GM18870 (cell line): ENCODE measurements around the gene ADAP1.

Experiments used
- ATAC-seq: cut with Tn5 transposase; IDR thresholded peaks from one replicate; pipeline ENCODE4 v1.9.1; 2021; ENCODE audit warnings: moderate library complexity; ENCODE audit not compliant: unreplicated experiment

The ADAP1 gene

GRCh38 chr7:988963-989529 lies 34.6 kb upstream of the ADAP1 start:
- ATAC-seq: no peak

DNA sequence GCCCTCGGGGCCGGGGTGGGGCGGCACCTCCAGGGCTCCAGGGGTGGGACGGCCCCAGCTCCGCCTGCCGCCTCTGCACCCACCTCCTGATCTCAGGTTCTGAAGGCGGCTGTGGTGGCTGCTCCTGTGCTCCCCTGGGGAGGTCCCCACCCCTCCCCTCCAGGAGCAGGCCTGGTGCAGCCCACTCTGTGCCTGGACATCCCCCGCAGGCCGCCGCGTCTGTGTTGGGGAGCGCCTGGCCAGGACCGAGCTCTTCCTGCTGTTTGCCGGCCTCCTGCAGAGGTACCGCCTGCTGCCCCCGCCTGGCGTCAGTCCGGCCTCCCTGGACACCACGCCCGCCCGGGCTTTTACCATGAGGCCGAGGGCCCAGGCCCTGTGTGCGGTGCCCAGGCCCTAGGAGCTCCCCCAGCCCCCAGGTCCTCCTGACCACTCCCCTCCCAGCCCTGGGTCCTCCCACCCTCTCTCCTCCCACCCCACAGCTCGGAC lies 34.0 kb upstream of the ADAP1 start:
- ATAC-seq: no peak

DNA sequence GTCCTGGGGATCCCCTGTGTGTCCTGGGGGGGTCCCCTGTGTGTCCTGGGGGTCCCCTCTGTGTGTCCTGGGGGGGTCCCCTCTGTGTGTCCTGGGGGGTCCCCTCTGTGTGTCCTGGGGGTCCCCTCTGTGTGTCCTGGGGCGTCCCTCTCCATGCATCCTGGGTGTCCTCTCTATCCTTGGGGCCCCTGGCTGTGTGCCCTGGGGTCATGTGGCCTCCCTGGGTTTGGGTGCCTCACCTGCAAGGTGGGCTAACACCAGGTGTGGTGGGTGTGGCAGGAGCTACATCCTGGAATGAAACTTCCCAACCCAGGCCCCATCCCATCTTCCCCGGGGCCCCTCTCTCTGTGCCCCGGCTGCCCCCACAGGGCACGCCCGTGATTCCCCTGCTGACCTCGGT lies 33.4 kb upstream of the ADAP1 start:
- no peak for ATAC-seq

DNA sequence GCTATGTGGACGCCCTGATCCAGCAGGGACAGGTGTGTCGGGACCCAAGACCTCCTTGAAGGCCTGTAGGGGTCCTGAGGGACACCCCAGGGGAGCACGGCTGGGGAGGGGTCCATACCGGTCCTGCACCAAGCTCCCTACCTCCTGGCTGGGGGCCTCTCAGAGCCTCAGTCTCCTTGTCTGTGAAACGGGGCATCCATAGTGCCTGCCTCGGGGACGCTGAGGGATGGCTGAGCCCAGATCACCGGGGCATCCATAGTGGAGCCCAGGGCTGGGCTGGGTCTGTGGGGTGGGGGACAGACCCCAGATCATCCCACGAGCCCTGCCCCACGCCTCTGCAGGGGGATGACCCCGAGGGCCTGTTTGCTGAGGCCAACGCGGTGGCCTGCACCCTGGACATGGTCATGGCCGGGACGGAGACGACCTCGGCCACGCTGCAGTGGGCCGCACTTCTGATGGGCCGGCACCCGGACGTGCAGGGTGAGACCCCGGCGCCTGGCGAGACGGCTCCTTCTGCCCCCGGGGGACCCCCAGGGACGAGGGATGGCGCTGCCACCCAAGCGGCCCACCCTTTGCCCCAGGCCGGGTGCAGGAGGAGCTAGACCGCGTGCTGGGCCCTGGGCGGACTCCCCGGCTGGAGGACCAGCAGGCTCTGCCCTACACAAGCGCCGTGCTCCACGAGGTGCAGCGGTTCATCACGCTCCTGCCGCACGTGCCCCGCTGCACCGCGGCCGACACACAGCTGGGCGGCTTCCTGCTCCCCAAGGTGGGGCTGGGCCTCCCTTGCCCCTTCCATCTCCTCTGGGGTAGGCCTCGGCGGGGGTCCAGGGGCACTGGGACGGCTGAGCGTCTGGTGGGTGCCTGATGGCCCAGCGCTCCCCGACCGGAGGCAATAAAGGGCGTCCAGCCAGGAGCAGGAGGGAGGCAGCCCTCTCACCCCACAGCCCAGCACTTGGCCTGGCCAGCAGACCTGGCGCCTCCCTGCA lies 32.6 kb upstream of the ADAP1 start:
- no peak for ATAC-seq

- ATAC-seq: no peak
These were observed 31.6 kb upstream of the ADAP1 start for GRCh38 chr7:985915-986741.

GRCh38 chr7:985127-985416 lies 30.6 kb upstream of the ADAP1 start:
- no peak for ATAC-seq

GRCh38 chr7:984361-985126 lies 30.1 kb upstream of the ADAP1 start:
- ATAC-seq: no peak

DNA sequence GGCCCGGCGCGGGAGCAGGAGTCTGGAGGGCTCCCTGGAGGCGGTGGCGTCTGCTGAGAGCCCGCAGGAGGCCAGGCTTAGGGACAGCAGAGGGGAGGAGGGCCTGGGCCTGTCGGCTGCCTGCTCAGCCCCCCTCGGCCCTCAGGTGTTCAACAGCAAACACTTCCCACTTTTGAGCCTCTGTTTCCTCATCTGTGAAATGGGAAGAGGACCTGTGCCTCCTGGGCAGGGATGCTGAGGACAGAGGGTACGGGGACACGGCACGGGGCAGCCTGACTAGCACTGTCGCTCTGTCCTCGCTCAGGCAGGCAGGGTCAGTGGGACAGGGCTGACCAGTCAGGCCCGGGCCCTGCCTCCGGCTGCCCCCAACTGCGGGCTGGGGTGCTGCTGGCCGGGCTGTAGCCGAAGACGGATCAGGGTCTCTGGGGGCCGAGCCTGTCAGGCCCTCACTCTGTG lies 29.2 kb upstream of the ADAP1 start:
- no peak for ATAC-seq

DNA sequence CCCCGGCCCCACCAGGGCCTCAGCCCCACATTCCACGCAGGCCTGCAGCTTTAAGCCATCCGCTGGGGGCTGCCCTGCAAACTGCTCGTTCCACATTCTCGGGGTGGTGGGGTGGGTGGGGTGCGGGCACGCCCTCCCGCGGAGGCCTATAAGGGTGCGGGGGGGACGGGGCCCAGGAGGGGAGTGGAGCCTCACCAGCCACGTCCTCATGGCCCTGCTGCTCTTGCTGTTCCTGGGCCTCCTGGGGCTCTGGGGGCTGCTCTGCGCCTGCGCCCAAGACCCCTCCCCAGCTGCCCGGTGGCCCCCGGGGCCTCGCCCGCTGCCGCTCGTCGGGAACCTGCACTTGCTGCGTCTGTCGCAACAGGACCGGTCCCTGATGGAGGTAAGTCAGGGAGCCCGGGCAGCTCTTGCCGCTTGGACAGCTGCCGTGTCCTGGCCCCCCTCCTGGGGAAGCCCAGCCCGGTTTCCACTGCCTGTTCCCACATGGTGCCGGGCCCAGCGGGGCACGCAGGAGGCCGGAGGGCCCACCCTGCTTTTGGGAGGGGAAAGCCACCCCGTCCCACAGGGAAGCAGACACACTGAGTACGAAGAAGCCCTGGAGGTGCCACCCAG lies 28.6 kb upstream of the ADAP1 start, which contains the start of gene CYP2W1:
Gene CYP2W1 (plus strand): TSS at position 178 of the 612 bp plus-strand sequence. CDS start 31 bp downstream, at position 209.
- ATAC-seq: no peak

- no peak for ATAC-seq
These were observed 28.1 kb upstream of the ADAP1 start for GRCh38 chr7:982511-983003.

DNA sequence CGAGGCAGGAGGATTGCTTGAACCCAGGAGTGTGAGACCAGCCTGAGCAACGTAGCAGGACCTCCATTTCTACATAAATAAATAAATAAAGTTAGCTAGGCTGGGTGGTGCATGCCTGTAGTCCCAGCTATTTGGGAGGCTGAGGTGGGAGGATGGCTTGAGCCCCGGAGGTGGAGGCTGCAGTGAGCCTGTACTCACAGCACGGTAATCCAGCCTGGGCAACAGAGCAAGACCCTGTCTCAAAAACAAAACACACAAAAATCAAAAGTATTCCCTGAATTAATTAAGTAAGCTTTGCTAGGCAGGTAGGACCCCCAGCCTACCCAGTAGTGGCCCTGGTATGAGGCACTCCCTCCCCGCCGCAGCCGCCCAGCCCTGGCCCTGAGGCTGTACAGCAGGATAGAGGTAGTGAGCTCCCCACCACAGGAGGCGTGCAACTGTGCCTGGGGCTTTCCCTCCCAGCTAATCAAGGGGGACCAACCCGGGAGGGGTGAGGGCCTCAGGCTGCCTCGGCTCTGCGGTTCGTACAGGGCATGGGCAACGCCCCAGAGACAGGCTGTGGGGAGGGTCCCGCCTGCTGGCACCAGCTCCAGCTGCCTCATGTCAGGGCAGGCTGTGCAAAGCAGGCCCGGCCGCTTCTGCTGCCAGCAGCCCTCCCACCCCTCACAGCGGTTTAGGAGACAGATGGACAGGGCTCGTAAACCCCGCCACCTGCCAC lies 27.5 kb upstream of the ADAP1 start:
- no peak for ATAC-seq

- no peak for ATAC-seq
These were observed 25.5 kb upstream of the ADAP1 start for GRCh38 chr7:979886-980571.

DNA sequence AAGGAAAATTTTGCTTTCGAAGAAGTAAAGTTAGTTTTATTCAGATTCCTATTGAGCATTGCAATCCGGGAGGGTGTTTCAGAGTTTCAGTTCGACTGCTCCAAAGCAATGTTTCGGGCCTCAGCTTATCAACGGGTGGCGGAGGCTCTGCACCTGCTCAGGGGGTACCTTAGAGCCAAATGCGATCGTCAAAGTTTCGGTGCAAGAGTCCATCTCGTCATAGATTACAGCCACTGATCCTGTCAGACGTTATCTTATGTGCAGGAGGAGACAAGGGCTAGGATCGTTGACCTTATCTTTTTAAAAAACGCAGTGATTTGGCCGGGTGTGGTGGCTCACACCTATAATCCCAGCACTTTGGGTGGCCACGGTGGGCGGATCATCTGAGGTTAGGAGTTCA lies 24.7 kb upstream of the ADAP1 start:
- no peak for ATAC-seq

GRCh38 chr7:978416-979091 lies 24.1 kb upstream of the ADAP1 start:
- ATAC-seq: no peak

- ATAC-seq: no peak
These were observed 23.5 kb upstream of the ADAP1 start for GRCh38 chr7:978049-978346.

- peak; percentile 38 for ATAC-seq
These were observed 23.0 kb upstream of the ADAP1 start for GRCh38 chr7:977326-978048.

DNA sequence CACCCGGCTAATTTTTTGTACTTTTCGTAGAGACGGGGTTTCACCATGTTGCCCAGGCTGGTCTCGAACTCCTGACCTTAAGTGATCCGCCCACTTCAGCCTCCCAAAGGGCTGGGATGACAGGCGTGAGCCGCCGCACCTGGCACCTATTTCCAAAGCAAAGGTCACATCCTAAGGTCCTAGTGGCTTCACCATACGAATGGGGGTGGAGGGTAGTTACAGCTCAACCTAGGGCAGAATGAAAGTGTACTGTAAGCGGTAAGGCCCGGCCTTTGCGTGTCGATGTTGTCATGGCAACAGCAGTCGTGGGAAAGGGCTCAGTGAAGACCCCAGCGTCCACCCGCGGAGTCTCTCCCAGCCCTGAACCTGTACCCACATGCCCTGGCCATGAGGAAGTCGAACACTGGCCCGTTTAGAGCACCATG lies 22.4 kb upstream of the ADAP1 start:
- no peak for ATAC-seq
